Measurements from ENCODE around the gene SLC9B1. TPM values are rescaled to one million over a fixed set of nuclear protein-coding genes. Genes with fewer than 3 reads are reported as not detected.

The SLC9B1 gene
- total and polyA plus RNA-seq, 2 of the 8 experiments (the other 6 are each of a cell fraction or from before 2014, with no cell fraction given), result 0.08 to 0.19 TPM

DNA sequence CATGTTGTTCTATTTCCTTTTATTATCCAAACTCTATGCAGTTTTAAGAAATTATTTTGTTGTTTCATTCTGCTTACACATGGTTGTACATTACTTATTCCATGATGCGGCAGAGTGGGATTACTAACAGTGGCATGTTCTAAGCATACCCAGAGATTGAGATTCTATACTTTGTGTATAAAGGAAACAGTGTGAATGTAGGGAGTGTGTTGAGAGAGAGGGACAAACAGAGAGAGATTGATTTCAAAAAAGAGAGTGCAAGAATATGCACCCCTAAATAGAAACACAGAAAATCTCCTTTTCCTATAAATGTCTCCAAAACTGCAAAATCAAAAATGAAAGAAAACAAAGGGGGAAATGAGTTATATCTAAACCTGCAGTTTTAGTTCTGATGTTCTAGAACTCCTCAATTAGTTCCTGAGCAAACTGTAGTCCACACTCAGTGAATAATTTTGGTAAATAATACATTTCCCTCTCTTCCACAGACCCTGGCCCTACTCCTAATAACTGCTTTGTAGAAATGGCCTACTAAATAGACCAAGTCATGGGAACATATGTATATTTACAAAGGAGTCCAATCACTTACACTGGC, 31.0 kb downstream of the SLC9B1 start:
- Histone ChIP-seq H2BK5ac (ENCODE audit: low read depth, low read length) (no peak overlapping the region), H3K36me3 (ENCODE audit: control insufficient read depth in 2 of 4, insufficient read depth in 4 of 4, low read length in 3 of 4) (no peaks in the 10 kb centered on the region)
- TF ChIP-seq EGR1 (IDR thresholded peaks at IDR 0.05; ENCODE audit: borderline replicate concordance, low read depth, low read length) (no peak), ZNF274 (IDR thresholded peaks at IDR 0.05; ENCODE audit: borderline replicate concordance, extremely low read depth, low read length) (no peak), HDAC2 (IDR thresholded peaks at IDR 0.05; ENCODE audit: borderline replicate concordance in 1 of 2, low read depth in 2 of 2, low read length in 2 of 2) (no peak), JUND (IDR thresholded peaks at IDR 0.05; ENCODE audit: low read length) (no peak), EZH2 (IDR thresholded peaks at IDR 0.05; ENCODE audit: low read depth, low read length, severe bottlenecking) (no peak)

More for the DNA sequence above, 31.0 kb downstream of the SLC9B1 start:
- no peak overlapping the region for H2BK120ac ChIP-seq (replicated peaks; ENCODE audit: low read depth, low read length)
- no peak overlapping the region for H3K4me3 ChIP-seq (ENCODE audit: extremely low read depth in 1 of 4, insufficient read depth in 2 of 4, low read depth in 3 of 4, low read length in 4 of 4)
- no peak overlapping the region for H3K23ac ChIP-seq (ENCODE audit: insufficient read length)
- H3K4me1 ChIP-seq (replicated peaks in 1 of 4; ENCODE audit: control insufficient read depth in 3 of 4, insufficient read depth in 4 of 4, low read length in 3 of 4), result no peaks in the 10 kb centered on the region
- WGBS, 2 experiments (ENCODE audit: extremely low coverage in 1 of 2, insufficient coverage in 1 of 2, insufficient read length in 1 of 2, insufficient replicate concordance in 2 of 2, low coverage in 1 of 2, low lambda C conversion rate in 2 of 2, missing lambda C conversion rate in 1 of 2), result 86% methylated on average over 1 of the region's 1 CpG; no CpG with 5 or more reads in 1 of the 2 experiments
- CTCF ChIA-PET (ENCODE audit: partially characterized antibody), result interaction anchor here (0.9 kb wide), 1 partner anchor 8 kb away, joined by 3 read pairs; no protein-coding TSS in a partner anchor
- H3K23me2 ChIP-seq (ENCODE audit: low read depth, low read length), result no peaks in the 10 kb centered on the region
- peaks cover 9% of the 10 kb centered on the region in 2 experiments; a peak in 3 of 4 replicates for H3K9me3 ChIP-seq (ENCODE audit: insufficient read depth in 2 of 2, low read depth in 1 of 2, low read length in 1 of 2)
- H3K27me3 ChIP-seq (replicated peaks in 1 of 4; ENCODE audit: control insufficient read depth in 3 of 4, extremely low read depth in 1 of 4, insufficient read depth in 3 of 4, low read length in 3 of 4), result no peaks in the 10 kb centered on the region
- H3K9ac ChIP-seq (replicated peaks in 1 of 4; ENCODE audit: extremely low read depth in 1 of 4, low read depth in 3 of 4, low read length in 3 of 4), result no peak overlapping the region
- H3K4me2 ChIP-seq (ENCODE audit: insufficient read depth in 1 of 2, low read depth in 2 of 2, low read length in 2 of 2), result no peak overlapping the region
- no peak overlapping the region for H2BK15ac ChIP-seq (ENCODE audit: low read length)
- H3K79me2 ChIP-seq (ENCODE audit: control insufficient read depth in 1 of 2, insufficient read depth in 2 of 2, low read length in 2 of 2), result no peaks in the 10 kb centered on the region
- H3K14ac ChIP-seq (ENCODE audit: insufficient read length), result no peak overlapping the region
- H3K56ac ChIP-seq (replicated peaks; ENCODE audit: insufficient read length, low read depth, low read length), result no peak overlapping the region
- POLR2A ChIA-PET (ENCODE audit: partially characterized antibody), result no interaction called here
- H4K5ac ChIP-seq (ENCODE audit: insufficient read length, low read depth, low read length), result no peak overlapping the region
- H3K18ac ChIP-seq (ENCODE audit: extremely low read depth, low read length), result no peak overlapping the region
- no peak overlapping the region for H2BK20ac ChIP-seq (ENCODE audit: low read length)
- H3K27ac ChIP-seq (ENCODE audit: low read depth, low read length), result no peak overlapping the region
- no peak overlapping the region for H2AFZ ChIP-seq (ENCODE audit: low read length)
- H2AK5ac ChIP-seq (ENCODE audit: low read depth, low read length), result no peak overlapping the region
- H4K91ac ChIP-seq (replicated peaks; ENCODE audit: insufficient read length, low read length), result no peak overlapping the region
- FAIRE-seq (no peak), DNase-seq (ENCODE audit: low read depth in 1 of 2, low spot score in 2 of 2) (no peak)
- H4K8ac ChIP-seq (ENCODE audit: extremely low read depth, insufficient read depth, low read length), result no peak overlapping the region
- no peak overlapping the region for H2BK12ac ChIP-seq (ENCODE audit: low read depth, low read length)
- no peaks in the 10 kb centered on the region for H3K79me1 ChIP-seq (ENCODE audit: low read depth, low read length)
- no peaks in the 10 kb centered on the region for H4K20me1 ChIP-seq (replicated peaks in 1 of 2; ENCODE audit: control insufficient read depth in 1 of 2, insufficient read depth in 2 of 2, low read length in 2 of 2)
- H3K4ac ChIP-seq (replicated peaks; ENCODE audit: insufficient read length, low read depth, low read length), result no peak overlapping the region

Measured in H1 (cell line).